MM.1S (cell line): Measurements from ENCODE around the gene ASCC2.

Source experiments
- EZH2 ChIP-seq: fragments of 300-600 bp; sonication (generic); optimal IDR thresholded peaks from 2 replicates; pipeline ENCODE3; 2017; ENCODE audit warnings: low read depth, mild to moderate bottlenecking, antibody characterized with exemption, low read length, mixed read lengths
- TF ChIP-seq, protein P1 (sequence below): fragments of 300-600 bp; sonication (generic); IDR thresholded peaks from 2 replicates; pipeline ENCODE4 v1.5.1; 2016; ENCODE audit warnings: antibody characterized with exemption, low read length, mixed read lengths

DNA sequence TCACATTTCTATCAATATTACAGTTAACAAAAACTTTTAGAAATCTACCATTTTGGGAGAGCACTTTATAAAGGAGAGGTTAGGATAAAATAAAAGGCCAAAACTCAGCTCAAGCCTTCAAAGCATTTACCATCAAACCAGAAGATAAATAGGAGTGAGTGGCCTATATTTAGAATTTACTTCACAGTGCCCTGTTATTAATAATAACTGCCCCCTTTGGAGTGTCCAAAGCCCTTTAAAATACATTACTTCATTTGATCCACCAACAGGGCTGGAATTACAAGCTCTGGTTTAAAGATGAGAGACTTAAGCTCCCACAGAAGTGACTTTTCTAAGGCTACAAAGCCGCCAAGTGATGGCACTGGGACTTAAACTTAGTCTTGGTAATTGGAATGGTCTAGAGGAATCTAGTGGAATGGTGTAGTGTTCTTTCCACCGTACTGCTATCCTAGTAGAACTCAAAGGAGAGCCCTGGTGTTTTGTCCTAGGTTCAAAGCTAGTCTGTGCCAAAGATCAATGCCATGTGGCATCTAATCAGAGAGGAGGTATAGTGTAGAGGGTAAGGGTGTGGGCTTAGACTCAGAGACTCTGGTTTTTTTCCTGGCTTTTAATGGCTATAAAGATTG, 23.7 kb upstream of the ASCC2 start:
- no peak for TF ChIP-seq EZH2
- TF ChIP-seq, protein P1, sequence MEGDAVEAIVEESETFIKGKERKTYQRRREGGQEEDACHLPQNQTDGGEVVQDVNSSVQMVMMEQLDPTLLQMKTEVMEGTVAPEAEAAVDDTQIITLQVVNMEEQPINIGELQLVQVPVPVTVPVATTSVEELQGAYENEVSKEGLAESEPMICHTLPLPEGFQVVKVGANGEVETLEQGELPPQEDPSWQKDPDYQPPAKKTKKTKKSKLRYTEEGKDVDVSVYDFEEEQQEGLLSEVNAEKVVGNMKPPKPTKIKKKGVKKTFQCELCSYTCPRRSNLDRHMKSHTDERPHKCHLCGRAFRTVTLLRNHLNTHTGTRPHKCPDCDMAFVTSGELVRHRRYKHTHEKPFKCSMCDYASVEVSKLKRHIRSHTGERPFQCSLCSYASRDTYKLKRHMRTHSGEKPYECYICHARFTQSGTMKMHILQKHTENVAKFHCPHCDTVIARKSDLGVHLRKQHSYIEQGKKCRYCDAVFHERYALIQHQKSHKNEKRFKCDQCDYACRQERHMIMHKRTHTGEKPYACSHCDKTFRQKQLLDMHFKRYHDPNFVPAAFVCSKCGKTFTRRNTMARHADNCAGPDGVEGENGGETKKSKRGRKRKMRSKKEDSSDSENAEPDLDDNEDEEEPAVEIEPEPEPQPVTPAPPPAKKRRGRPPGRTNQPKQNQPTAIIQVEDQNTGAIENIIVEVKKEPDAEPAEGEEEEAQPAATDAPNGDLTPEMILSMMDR = no peak
